ENCODE measurements around the gene PSMB10.

DNA sequence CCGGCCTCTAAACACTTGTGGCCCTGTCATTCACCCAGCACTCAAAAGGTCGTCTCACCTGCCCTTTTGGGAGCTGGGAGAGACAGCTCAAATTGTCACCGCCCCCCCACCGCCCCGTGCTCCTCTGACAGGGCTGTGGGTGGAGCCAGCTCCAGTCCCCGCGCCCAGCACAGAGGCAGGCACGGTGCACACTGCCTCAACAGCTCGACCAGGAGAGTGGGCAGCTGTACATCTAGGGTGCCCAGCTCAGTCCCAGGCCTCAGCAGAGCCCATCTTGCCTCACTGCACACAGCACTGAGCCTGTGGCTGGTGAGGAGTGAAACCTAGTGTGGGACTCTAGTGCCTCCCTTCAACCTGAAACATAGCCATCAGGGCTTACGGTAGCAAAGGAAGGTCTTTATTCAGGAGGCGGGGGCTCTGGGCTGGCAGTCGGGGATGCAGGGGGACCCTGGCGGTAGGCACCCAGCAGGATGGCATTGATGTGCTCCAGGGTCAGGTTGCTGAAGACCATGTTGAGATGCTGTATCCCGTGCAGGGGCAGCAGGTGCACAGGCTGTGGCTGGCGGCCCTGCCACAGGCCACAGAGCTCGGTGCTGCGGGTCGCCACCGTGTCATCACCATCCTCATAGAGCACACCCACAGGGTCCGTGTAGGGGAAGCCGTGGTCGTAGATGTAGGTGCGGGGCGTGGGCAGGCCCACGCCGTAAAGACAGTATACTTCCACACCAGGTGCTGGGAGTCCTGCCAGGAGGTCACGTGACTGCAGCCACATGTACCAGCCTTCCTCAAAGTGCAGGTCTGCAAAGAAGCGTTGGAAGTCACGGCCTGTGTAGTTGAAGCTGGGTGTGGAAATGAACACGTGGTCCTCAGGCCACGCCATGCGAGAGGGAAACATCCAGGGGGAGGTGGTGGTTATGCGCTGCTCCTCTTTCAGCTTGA is 3.1 kb upstream of the PSMB10 start:
- TF ChIP-seq, protein P1, sequence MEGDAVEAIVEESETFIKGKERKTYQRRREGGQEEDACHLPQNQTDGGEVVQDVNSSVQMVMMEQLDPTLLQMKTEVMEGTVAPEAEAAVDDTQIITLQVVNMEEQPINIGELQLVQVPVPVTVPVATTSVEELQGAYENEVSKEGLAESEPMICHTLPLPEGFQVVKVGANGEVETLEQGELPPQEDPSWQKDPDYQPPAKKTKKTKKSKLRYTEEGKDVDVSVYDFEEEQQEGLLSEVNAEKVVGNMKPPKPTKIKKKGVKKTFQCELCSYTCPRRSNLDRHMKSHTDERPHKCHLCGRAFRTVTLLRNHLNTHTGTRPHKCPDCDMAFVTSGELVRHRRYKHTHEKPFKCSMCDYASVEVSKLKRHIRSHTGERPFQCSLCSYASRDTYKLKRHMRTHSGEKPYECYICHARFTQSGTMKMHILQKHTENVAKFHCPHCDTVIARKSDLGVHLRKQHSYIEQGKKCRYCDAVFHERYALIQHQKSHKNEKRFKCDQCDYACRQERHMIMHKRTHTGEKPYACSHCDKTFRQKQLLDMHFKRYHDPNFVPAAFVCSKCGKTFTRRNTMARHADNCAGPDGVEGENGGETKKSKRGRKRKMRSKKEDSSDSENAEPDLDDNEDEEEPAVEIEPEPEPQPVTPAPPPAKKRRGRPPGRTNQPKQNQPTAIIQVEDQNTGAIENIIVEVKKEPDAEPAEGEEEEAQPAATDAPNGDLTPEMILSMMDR (IDR thresholded peaks at IDR 0.05; ENCODE audit: low read depth, low read length) = no peak
- TF ChIP-seq POLR2A (IDR thresholded peaks at IDR 0.05; ENCODE audit: extremely low read depth, insufficient read length) (no peak), MYC (IDR thresholded peaks at IDR 0.05; ENCODE audit: low read depth, low read length) (no peak)
- TF ChIP-seq, protein P2, sequence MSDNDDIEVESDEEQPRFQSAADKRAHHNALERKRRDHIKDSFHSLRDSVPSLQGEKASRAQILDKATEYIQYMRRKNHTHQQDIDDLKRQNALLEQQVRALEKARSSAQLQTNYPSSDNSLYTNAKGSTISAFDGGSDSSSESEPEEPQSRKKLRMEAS (IDR thresholded peaks at IDR 0.05; ENCODE audit: low read depth, low read length) = no peak

Measured in NB4 (cell line).